Lower leg skin (tissue), 3 donors: ENCODE data around the gene TPST2.

Experiments used
- POLR2A ChIP-seq, 2 donors: fragments of 450-650 bp; IDR thresholded peaks; one replicate each; pipeline ENCODE4 v1.6.1; 2016 to 2017; ENCODE audit warnings: antibody characterized with exemption in 2 of 2, mild to moderate bottlenecking in 1 of 2, moderate library complexity in 1 of 2
- TF ChIP-seq, protein P1 (sequence below), 3 donors: fragments of 450-650 bp; IDR thresholded peaks; one replicate each; pipeline ENCODE4 v1.5.1; 2016; ENCODE audit warnings: antibody characterized with exemption in 3 of 3, mild to moderate bottlenecking in 3 of 3, moderate library complexity in 2 of 3

DNA sequence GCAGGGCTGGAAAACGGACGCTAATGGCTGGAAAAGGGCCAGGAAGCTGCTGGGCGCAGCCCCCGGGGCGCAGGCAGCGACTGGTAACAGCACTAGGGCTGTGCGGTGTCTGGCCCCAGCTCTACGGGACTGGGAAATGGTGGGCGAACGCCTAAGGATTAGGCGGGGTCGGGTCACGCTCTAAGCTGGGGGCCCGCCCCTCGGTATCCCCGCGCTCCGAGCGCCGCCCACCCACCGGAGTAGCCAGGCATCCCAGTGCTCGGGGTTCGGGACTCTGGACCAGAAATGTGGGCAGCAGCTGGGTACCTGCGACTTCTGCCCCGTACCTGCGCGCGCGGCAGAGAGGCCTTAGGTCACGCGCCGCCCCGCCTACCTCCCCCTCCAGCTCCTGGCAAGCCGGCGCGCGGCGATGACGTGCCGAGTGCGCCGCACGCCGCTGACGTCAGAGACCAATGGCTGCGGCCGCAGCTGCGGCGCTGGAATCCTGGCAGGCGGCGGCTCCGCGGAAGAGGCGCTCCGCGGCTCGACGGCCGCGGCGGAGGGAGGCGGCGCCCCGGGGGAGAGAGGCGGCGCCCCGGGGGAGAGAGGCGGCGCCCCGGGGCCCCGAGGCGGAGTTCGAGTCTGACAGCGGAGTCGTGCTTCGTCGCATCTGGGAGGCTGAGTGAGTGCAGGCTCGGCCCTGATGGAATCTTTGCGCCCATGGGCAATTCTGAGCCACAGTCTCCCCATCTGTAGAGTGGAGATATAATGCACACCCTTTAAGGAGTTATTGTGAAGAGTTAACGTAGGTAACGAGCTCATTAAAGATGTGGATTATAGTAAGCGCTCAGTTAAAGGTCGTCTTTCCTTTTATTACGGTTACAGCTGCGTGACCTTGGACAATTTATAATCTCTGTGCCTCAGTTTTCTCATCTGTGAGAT, 106.2 kb downstream of the TPST2 start, which contains the start of the genes HPS4 and SRRD:
- TF ChIP-seq, protein P1, sequence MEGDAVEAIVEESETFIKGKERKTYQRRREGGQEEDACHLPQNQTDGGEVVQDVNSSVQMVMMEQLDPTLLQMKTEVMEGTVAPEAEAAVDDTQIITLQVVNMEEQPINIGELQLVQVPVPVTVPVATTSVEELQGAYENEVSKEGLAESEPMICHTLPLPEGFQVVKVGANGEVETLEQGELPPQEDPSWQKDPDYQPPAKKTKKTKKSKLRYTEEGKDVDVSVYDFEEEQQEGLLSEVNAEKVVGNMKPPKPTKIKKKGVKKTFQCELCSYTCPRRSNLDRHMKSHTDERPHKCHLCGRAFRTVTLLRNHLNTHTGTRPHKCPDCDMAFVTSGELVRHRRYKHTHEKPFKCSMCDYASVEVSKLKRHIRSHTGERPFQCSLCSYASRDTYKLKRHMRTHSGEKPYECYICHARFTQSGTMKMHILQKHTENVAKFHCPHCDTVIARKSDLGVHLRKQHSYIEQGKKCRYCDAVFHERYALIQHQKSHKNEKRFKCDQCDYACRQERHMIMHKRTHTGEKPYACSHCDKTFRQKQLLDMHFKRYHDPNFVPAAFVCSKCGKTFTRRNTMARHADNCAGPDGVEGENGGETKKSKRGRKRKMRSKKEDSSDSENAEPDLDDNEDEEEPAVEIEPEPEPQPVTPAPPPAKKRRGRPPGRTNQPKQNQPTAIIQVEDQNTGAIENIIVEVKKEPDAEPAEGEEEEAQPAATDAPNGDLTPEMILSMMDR (IDR thresholded peaks at IDR 0.05), result no peak
- TF ChIP-seq POLR2A (IDR thresholded peaks at IDR 0.05), result peak in 1 of 2 donors; percentile 46
